ENCODE results near the gene RTN4RL2.

The RTN4RL2 gene

GRCh38 chr11:57463671-57464538, 3.6 kb downstream of the RTN4RL2 start:
- FAIRE-seq: no peak

- no peak for FAIRE-seq
Measured at GRCh38 chr11:57464539-57465181, 4.3 kb downstream of the RTN4RL2 start.

GRCh38 chr11:57466680-57467079, 6.4 kb downstream of the RTN4RL2 start:
- FAIRE-seq: no peak

- no peak for FAIRE-seq
Measured at GRCh38 chr11:57467508-57468157, 7.3 kb downstream of the RTN4RL2 start.

- no peak for FAIRE-seq
Measured at GRCh38 chr11:57468276-57468675, 7.9 kb downstream of the RTN4RL2 start.

GRCh38 chr11:57469268-57469667, 8.9 kb downstream of the RTN4RL2 start:
- FAIRE-seq: no peak

- no peak for FAIRE-seq
Measured at GRCh38 chr11:57471496-57471895, 11.2 kb downstream of the RTN4RL2 start.

- no peak for FAIRE-seq
Measured at GRCh38 chr11:57473285-57473841, 13.0 kb downstream of the RTN4RL2 start.

GRCh38 chr11:57474017-57474802, 13.9 kb downstream of the RTN4RL2 start:
- FAIRE-seq: no peak

GRCh38 chr11:57474803-57475115, 14.4 kb downstream of the RTN4RL2 start:
- FAIRE-seq: no peak

- FAIRE-seq: no peak
Measured at GRCh38 chr11:57475191-57475590, 14.9 kb downstream of the RTN4RL2 start.

GRCh38 chr11:57475671-57476046, 15.3 kb downstream of the RTN4RL2 start:
- FAIRE-seq: no peak

- FAIRE-seq: no peak
Measured at GRCh38 chr11:57476047-57476756, 15.9 kb downstream of the RTN4RL2 start.

GRCh38 chr11:57476757-57477506, 16.6 kb downstream of the RTN4RL2 start:
- FAIRE-seq: no peak

- no peak for FAIRE-seq
Measured at GRCh38 chr11:57477507-57478189, 17.3 kb downstream of the RTN4RL2 start.

GRCh38 chr11:57479021-57479663, 18.8 kb downstream of the RTN4RL2 start:
- no peak for FAIRE-seq

- FAIRE-seq: no peak
Measured at GRCh38 chr11:57479911-57480310, 19.6 kb downstream of the RTN4RL2 start.

GRCh38 chr11:57480409-57481137, 20.2 kb downstream of the RTN4RL2 start:
- FAIRE-seq: no peak

- FAIRE-seq: no peak
Measured at GRCh38 chr11:57481315-57481714, 21.0 kb downstream of the RTN4RL2 start.
